GF-D8 (cell line): ENCODE data around the gene TMOD1.
"Not testable (repeated sequence)": the region's sequence is repeated elsewhere in the genome, so short reads cannot be mapped to it uniquely, and the experiment has no call there.

Source experiments
- DNase-seq: peaks from one replicate; lab custom pipeline; 2025; lab: John Stamatoyannopoulos, UW

The TMOD1 gene

GRCh38 chr9:97598461-97599288 is 97.2 kb downstream of the TMOD1 start:
- peak; percentile 55 for DNase-seq

- DNase-seq = no peak
These were observed 97.9 kb downstream of the TMOD1 start for GRCh38 chr9:97599314-97599846.

- no peak for DNase-seq
These were observed 99.2 kb downstream of the TMOD1 start for GRCh38 chr9:97600531-97601227.

GRCh38 chr9:97601228-97601898 is 99.9 kb downstream of the TMOD1 start:
- no peak for DNase-seq

GRCh38 chr9:97602430-97602829 is 101.0 kb downstream of the TMOD1 start:
- DNase-seq = no peak

- no peak for DNase-seq
These were observed 103.6 kb downstream of the TMOD1 start for GRCh38 chr9:97604901-97605645.

GRCh38 chr9:97615439-97616072 is 114.1 kb downstream of the TMOD1 start:
- DNase-seq = no peak

GRCh38 chr9:97617939-97618416 is 116.5 kb downstream of the TMOD1 start:
- DNase-seq = no peak

- not testable (repeated sequence) for DNase-seq
These were observed 118.6 kb downstream of the TMOD1 start for GRCh38 chr9:97620063-97620462.

- not testable (repeated sequence) for DNase-seq
These were observed 121.0 kb downstream of the TMOD1 start for GRCh38 chr9:97622483-97622882.

GRCh38 chr9:97623946-97624345 is 122.5 kb downstream of the TMOD1 start:
- DNase-seq = no peak

GRCh38 chr9:97625620-97626019 is 124.2 kb downstream of the TMOD1 start:
- no peak for DNase-seq

GRCh38 chr9:97627624-97628023 is 126.2 kb downstream of the TMOD1 start:
- DNase-seq = no peak

- no peak for DNase-seq
These were observed 127.2 kb downstream of the TMOD1 start for GRCh38 chr9:97628668-97629067.

GRCh38 chr9:97629156-97629555 is 127.7 kb downstream of the TMOD1 start:
- no peak for DNase-seq

GRCh38 chr9:97630591-97630990 is 129.1 kb downstream of the TMOD1 start:
- DNase-seq = no peak

- DNase-seq = peak; percentile 69
These were observed 130.9 kb downstream of the TMOD1 start for GRCh38 chr9:97632248-97632984.

- DNase-seq = peak; percentile 95
These were observed 131.8 kb downstream of the TMOD1 start, which contains the start of the genes NCBP1 and TSTD2 for GRCh38 chr9:97632985-97633858. NCBP1 (plus strand) TSS chr9:97633821; CDS start chr9:97633882, 61 bp downstream. TSTD2 (minus strand) TSS chr9:97633368; CDS start chr9:97627562, 5,806 bp downstream.

GRCh38 chr9:97633859-97634490 is 132.5 kb downstream of the TMOD1 start:
- DNase-seq = no peak
